Stimulated activated CD4-positive, alpha-beta T cell treated with anti-CD3 and anti-CD28 coated beads, TNF-alpha, amount 100 ng/mL, for 48 hours (primary cell): ENCODE measurements around the gene BST2.

Experiments used
- DNase-seq, 3 donors: peaks; one replicate each; pipeline ENCODE4 v3.0.0-alpha.2; 2020; ENCODE audit warnings: low read depth in 3 of 3

The BST2 gene, protein sequence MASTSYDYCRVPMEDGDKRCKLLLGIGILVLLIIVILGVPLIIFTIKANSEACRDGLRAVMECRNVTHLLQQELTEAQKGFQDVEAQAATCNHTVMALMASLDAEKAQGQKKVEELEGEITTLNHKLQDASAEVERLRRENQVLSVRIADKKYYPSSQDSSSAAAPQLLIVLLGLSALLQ

DNA sequence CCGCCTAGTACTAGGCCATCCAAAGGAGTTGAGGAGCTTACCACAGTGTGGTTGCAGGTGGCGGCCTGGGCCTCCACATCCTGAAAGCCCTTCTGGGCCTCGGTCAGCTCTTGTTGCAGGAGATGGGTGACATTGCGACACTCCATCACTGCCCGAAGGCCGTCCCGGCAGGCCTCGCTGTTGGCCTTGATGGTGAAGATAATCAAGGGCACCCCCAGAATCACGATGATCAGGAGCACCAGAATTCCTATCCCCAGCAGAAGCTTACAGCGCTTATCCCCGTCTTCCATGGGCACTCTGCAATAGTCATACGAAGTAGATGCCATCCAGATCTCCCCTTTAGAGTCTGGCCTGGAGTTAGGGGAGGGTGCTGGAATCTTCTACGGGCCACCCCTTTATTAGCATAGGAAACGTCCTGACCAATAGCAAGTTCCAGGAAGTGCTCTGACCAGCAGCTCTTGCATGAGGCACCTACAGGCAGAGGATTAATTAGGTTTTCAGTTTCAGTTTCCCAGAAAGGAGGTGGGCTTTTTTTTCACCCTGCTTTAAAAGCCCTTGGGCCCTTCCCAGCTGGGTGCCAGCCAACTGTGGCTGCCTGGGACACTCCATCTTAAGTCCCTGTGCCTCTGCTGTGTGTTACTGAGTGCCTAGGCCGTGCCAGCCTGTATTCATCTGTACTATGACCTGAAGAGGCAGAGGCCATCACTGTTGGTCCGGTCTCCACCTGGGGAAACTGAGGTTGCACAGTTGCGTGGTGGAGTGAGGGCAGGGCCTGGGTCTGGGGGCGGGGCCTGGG, at the start of gene BST2:
BST2 (minus strand) TSS at position 381 of the 796 bp plus-strand sequence; CDS start at position 326, 55 bp downstream.
- peak in 1 of 3 donors; percentile 55 for DNase-seq

DNA sequence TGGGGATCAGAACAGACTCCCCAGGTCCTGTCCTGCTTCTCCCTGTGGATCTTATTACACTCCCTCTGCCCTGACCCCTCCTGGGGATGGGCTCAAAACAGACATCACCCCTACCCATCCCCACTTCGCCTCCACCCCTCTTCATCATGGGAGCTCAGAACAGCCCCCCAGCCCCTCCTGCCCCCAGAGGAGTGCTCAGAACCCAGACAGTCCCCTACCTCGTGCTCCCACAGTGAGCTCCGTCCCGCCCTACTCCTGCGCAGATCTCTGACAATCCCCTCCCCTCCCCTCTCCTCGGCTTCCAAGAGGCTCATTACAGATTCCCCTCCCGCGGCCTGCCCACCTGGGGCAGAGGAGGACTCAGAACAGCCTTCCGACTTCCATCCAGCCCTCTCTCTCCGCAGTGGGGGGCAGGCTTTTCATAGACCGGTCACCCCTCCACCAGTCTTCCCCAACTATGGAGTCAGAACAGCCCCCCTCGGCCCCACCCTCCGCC, 49.2 kb upstream of the BST2 start:
- DNase-seq = no peak

DNA sequence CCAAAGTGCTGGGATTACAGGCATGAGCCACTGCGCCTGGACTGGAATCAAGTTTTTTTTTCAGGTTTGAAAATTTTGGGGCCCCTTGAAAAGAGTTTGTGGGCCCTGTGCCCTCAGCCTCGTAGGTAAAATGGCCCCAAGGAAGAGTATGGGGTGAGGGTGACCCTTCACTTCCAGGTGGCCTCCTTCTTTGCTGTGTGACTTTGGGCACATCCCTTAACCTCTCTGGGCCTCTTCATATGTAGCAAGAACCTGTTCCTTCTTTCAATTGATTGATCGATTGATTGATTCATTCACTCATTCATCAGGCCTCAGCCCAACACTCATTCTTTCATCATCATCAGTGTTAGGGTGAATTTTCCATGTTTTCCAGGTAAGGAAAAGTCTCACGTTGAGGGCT, 46.4 kb upstream of the BST2 start:
- DNase-seq = no peak

DNA sequence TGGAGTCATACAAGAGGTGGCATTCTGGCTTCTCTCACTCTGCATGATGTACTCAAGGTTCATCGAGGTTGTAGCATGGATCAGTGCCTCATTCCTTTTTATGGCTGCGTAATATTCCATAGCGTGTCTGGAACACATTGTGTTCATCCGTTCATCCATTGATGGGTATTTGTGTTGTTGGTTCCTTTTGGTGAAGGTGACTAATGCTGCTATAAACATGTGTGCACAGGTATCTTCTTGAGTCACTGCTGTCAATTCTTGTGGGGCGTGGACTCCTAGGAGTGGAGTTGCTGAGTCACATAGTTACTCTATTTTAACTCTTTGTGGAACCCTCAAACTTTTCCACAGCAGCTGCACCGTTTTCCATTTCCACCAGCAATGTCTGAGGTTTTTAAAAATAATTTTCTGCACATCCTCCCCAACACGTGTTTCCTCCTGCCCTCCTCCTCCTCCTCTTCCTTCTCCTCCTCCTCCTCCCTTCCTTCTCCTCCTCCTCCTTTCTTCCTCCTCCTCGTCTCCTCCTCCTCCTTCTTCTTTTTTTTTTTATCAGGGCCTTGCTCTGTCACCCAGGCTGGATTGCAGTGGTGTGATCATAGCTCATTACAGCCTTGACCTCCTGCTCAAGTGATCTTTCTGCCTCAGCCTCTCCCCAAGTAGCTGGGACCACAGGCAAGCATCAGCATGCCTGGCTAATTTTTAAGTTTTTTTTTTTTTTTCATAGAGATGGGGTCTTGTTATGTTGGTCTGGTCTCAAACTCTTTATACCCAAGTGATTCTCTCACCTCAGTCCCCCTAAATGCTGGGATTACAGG, 45.0 kb upstream of the BST2 start:
- peak; percentile 21 to 50 (median 41) for DNase-seq

DNA sequence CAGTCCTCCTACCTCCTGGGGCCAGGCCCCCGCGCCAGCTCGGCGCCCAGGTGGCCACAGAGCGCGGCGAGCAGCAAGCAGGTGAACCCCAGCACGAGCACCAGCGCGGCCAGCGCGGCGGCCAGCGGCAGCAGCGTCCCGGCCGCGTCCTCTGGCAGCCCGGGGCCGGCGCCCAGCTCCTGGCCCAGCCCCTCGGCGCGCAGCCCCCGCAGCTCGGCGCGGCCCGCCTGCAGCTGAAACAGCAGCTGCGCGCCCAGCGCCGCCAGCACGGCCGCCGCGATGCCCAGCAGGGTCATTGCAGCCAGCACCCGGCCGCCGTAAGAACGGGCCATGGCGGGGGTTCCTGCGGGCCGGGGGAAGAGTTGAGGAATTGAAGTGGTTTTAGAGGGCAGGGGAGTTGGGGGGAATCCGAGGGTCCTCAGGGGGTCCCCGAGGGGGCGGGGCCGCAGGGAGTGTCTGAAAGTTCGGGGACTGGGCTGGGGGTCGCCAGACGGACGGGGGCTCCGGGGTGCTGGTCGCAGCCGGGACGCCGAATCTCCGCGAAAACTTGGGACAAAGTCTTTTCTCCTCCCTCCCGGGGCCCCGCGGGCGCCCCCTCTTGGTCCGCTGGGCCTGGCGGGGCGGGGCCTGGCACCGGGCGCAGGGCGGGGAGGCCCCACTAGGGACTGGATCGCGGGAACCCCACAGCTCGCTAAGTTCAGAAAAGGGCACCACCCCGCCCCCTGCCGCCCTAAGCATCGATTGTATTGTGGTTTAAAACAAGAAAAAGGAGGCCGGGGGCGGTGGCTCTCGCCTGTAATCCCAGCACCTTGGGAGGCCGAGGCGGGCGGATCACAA, 42.9 kb upstream of the BST2 start, which contains the start of gene TMEM221:
TMEM221 (minus strand) TSS at position 538 of the 837 bp plus-strand sequence; CDS start at position 332, 206 bp downstream.
- DNase-seq = peak in 2 of 3 donors; percentile 26 to 45

DNA sequence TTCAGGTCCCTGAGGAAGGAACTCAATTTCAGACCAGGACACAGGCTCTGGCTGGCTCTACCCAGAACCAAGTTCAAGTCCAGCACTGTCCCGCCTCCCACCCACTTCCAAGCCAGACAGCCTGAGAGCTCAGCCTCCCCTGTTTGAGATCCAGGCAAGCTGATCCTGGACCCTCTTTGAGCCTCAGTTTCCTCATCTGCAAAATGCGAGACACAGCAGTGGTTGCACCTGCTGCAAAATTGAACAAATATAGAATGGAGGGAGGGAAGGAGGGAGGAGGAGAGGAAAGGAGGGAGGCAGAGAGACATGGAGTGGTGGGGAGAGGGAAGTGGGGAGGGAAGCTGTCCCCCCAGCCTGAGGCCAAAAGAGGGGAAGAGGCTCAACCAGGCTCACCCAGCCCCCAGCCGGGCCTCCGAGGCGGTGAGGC, 42.3 kb upstream of the BST2 start:
- no peak for DNase-seq

DNA sequence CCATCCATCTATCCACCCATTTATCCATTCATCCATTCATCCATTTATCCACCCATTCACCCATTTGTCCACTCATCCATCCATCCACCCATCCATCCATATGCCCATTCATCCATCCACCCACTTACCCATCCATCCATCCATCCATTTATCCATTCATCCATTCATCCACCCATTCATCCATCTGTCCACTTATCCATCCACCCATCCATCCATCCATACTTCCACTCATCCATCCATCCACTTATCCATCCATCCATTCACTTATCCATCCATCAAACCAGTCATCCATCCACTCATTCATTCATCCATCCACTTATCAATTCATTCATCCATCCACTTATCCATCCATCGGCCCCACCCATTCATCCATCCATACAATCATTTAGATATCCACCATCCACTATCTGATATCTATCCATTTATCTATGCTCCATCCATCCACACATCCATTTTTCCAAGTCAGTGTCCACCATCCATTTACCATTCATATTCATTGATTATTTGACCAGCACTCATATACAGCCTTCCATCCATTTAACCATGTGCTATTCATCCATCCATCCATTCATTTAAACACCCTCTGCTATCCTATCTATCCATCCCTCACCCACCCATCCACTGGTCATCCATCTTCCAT, 40.2 kb upstream of the BST2 start:
- no peak for DNase-seq

DNA sequence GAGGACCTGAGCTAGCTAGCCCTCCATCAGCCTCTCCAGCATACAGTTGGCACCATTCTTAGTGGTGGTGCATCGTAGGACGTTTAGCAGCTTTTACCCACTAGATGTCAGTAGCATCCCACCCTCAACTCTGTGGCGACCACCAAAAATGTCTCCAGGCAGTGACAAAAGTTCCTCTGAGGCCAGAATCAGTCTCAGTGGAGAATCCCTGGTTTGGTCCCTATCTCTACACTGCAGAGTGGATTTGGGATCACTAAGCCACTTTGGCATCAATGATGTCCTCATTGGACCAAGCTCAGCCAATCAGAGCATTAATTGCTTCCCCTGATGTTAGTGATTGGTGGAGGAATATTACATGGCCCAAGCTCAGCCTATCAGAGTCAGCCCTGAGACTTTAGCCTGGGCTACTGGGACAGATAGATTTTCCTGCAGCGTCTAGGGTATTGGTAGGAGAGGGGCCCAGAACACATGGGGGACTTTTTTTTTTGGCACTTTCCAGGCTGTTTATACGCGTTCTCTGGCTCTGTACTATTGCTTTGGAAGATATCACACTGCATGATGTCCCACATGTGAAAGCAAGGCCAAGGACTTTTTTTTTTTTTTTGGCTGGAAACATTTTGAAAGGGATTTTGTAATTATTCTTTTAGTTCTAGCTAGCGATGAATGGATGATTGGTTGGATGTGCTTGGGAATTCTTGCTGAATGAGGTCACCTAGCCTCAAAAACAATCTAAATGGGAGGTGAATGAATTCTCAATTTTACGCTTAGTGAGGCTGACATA, 36.0 kb upstream of the BST2 start:
- no peak for DNase-seq

DNA sequence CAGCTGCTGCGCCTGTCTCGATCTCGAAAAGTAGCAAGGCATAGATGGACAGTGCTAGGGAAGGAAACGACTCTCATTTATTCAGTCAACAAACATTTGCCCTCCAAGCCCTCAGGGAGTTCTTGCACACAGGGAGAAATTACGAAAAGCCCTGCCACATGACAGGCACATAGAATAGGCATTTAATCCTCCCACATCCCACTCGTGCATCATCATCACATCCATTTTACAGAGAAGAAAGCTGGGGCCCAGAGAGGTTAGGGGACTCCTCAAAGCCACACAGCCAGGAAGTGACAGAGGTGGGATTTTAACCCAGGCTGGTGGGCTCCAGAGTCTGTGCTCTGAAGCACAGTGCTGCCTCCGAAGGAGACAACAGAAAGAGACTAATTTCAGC, 31.4 kb upstream of the BST2 start:
- DNase-seq = no peak

DNA sequence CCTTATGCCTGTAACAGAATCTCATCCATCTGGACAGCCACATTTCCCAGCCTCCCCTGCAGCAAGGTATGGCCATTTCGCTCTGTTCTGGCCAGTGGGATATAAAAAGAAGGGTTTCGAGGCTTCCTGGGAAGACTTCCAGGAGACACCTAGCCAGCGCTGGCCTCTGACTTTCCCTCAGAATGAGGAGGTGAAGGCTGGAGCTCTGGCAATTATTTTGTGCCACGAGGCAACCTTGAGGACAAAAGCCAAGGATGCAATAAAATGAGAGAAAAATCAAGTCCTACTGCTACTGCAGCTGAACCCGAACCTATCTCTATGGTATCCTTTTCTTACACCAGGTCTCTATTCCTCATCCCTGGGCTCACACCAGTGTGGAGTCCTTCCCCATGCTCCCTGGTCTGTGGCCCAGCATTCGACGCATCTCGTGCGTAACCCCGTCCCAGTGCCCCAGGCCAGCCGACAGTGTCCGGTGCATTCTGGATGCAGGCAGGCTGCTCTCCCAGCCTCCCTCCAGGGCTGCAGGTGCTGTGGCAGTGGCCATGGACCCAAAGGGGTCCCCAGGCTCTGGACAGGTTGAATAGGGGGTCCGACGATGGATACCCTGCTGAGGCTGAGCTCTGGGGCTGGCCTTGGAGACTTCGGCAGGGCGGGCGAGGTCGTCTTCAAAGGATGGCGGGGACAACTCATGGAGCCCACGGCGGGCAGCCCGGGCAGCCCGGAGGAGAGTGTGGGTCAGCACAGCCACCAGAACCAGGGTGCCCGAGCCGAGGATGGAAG, 30.9 kb upstream of the BST2 start:
- DNase-seq = no peak

DNA sequence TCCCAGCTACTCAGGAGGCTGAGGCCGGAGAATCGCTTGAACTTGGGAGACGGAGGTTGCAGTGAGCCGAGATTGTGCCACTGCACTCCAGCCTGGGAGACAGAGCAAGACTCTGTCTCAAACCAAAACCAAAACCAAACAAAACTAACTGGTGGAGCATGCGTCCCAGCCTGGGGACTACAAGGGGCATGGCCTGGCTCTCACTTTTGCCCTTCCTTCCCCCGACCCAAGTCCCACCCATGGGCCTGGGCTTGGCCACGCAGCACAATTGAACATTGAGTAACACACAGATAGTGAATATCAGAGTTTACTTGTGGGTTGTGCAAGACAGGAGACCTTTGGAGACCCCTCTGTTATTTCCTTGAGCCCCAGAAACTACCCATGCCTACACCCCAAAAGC, 29.8 kb upstream of the BST2 start:
- no peak for DNase-seq

DNA sequence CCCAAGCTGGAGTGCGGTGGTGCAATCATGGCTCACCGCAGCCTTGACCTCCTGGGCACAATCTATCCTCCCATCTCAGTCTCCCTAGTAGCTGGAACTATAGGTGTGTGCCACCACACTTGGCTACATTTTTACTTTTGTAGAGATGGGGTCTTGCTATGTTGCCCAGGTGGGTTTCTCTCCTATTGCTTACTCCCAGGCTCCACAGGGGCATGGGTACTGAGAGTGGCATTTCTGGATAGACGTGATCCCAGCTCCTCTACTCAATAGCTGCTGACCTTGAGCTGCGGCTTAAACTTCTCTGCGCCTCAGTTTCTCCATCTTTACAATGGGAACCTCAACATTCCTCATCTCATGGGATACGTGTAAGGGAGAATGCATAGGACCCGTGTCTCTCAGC, 26.0 kb upstream of the BST2 start:
- DNase-seq = no peak

DNA sequence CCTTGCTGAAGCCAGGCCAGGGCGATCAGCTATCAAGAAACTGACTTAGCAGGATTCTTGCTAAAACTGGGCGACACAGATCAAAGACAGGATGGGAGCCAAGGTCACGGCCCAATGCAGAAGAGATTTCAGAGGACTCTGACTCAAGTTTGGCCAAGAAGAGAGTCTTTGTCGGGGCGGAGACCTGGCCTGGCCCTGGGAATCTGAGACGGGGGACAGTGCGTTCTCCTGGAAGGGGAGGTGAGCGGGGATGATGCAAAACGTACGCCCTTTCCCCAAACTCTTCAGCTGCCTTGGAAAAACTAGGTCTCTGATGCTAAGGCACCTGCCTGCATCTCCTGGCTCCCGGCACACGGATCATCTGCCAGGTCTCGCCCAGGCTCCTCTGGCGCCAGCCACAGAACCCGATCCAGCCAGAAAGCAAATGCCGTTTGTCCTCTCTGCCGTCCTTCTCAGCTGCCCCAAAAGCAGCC, 24.2 kb upstream of the BST2 start:
- no peak for DNase-seq

DNA sequence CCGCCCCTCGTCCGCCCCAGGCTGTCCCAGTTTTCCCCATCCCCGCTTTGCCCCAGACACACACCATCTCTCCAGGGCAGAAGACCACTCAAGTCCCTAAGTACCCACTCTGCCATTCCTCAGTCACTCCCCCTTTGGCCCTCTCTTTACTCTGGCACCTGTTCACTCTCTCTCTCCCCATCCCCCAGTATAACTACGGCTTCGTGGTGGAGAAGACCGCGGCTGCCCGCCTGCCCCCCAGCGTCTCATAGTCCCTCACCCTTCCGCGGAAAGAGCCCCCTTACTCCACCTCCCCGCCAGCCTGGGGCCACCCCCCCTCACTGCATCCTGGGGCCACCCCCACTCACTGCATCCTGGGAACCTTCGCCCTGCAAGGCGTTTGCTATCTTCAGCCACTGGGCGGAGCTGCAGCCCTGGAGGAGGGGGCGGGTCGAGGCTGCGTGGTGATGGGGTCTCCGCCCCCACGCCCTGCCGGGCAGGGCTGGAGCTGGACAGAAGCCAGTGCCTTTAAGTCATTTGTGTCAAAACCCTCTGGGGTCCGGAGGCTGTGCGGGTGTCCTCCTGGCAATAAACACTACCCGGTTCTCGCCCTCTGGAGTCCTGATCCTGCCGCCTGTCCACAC, 19.4 kb upstream of the BST2 start:
- no peak for DNase-seq

DNA sequence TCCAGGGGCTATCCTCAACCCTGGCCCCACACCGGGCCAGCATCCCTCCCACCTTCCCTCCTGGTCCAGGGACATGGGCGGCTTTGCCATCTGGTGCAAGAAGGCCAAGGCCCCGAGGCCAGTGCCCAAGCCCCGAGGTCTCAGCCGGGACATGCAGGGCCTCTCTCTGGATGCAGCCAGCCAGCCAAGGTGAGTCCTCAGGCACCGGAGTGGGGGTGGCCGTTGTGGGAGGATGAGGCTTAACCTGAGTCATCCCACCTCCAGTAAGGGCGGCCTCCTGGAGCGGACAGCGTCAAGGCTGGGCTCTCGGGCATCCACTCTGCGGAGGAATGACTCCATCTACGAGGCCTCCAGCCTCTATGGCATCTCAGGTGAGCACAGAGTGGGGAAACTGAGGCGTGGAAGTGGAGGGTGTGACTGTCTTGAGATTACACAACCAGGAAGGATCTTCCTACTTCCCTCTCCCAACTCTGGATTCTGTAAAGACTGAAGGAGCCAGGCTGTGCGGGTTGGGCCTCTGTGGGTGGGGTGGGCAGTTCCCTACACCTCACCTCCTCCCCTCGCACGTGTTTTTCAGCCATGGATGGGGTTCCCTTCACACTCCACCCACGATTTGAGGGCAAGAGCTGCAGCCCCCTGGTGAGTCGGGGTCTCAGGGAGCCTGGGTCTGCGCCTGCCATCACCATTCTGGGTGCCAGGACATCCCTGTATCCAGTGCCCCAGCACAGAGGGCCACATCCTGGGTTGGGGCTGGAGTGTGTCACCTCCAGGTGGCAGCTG, 18.2 kb upstream of the BST2 start:
- no peak for DNase-seq

DNA sequence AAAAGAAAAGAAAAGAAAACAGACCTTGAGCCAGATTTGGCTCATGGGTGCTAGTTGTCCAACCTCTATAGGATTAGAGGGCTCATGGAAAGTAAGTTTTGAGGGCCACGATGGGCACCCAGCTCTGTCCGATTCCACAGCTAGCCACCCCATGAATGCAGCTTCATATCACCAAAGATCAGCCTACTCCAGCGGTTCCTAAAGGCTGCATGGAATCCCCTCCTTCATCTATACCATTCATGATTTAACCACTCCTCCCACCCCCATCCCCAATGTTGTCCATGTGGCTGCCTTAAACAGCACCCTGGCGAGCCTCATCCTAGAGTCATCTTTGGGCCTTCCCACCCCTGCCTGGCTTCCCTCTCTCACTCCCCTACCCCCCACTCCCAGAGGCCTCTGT, 16.5 kb upstream of the BST2 start:
- DNase-seq = no peak

DNA sequence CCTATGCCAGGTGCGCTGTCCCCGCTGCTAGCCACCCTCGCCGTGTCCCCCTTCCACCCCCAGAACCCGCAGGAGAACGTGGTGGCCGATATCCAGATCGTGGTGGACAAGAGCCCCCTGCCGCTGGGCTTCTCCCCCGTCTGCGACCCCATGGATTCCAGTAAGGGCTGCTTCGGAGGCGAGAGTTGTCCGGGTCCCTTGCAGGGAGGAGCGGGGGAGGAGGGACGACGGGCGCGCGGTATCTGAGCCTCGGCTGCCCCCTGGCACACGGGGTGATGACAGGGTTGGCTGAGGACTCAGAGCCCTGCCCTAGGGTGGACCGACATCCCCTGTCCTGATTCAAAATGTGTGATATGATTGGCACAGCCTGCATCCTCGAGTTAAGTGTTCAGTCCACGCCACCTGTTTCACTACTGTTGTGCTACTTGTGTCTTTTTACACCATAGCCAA, 15.1 kb upstream of the BST2 start:
- no peak for DNase-seq
